Stimulated activated naive B cell treated with anti-CD40 and anti-IgM and Interleukin-4, amounts not matched to agents 10 μg/mL and 1 μg/mL and 100 μg/mL, for 72 hours (primary cell): Measurements from ENCODE around the gene SLC6A5.

Experiments used
- ATAC-seq, 2 donors: fragments of 150-1000 bp; cut with Tn5 transposase; replicated peaks; 2 replicates each; pipeline ENCODE4 v1.10.0; 2021; ENCODE audit warnings: moderate library complexity in 1 of 2
- DNase-seq: peaks from one replicate; pipeline ENCODE4 v3.0.0; 2021
- H3K27ac Mint-ChIP-seq: one replicate; pipeline ENCODE4 v1.8.0; 2022; ENCODE audit warnings: mild to moderate bottlenecking, mixed read lengths
- H3K27me3 Mint-ChIP-seq, 2 donors: one replicate each; pipeline ENCODE4 v1.8.0; 2022; ENCODE audit warnings: mixed read lengths in 2 of 2
- H3K36me3 Mint-ChIP-seq, 2 donors: one replicate each; pipeline ENCODE4 v1.8.0; 2022; ENCODE audit warnings: mixed read lengths in 2 of 2, mild to moderate bottlenecking in 1 of 2
- H3K4me1 Mint-ChIP-seq, 2 donors: one replicate each; pipeline ENCODE4 v1.8.0; 2022; ENCODE audit warnings: mixed read lengths in 2 of 2, mild to moderate bottlenecking in 1 of 2
- H3K4me3 Mint-ChIP-seq, 2 donors: one replicate each; pipeline ENCODE4 v1.8.0; 2022; ENCODE audit warnings: mild to moderate bottlenecking in 2 of 2, mixed read lengths in 2 of 2, moderate library complexity in 1 of 2
- H3K9me3 Mint-ChIP-seq, 2 donors: one replicate each; pipeline ENCODE4 v1.8.0; 2022; ENCODE audit warnings: mixed read lengths in 2 of 2, mild to moderate bottlenecking in 1 of 2

The SLC6A5 gene

DNA sequence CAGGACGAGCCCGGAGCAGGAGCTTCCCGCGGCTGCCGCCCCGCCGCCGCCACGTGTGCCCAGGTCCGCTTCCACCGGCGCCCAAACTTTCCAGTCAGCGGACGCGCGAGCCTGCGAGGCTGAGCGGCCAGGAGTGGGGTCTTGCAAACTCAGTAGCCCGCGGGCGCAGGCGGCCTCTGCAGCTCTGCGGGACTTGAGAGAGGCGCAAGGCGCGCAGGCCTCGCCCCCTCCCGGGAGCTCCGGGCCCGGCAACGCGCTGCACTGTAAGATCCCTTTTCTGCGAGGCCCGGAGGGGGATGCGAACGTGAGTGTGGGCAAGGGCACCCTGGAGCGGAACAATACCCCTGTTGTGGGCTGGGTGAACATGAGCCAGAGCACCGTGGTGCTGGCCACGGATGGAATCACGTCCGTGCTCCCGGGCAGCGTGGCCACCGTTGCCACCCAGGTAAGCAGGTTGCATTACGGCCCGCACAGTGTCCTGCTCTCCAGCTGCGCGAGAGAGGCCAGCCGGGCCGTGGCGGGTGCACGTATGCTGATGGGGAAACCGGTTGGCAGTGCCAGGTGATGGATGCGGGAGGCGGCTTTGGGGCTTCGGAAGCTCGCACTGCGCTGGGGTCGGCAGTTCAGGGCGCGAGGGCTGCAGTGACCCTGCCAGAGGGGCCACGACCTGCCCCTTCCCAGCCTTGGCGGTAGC lies 2.0 kb downstream of the SLC6A5 start:
- ATAC-seq (no peak), DNase-seq (no peak)
- peaks cover 79 to 92% of the 10 kb centered on the region in 2 donors for H3K27me3 Mint-ChIP-seq
- H3K9me3 Mint-ChIP-seq = peaks cover 4 to 7% of the 10 kb centered on the region in 2 donors
- no peak overlapping the region for H3K4me3 Mint-ChIP-seq
- H3K4me1 Mint-ChIP-seq = peaks cover 4 to 8% of the 10 kb centered on the region in 2 donors
- no peak overlapping the region for H3K27ac Mint-ChIP-seq
- H3K36me3 Mint-ChIP-seq = peaks cover 3% of the 10 kb centered on the region in 2 donors

DNA sequence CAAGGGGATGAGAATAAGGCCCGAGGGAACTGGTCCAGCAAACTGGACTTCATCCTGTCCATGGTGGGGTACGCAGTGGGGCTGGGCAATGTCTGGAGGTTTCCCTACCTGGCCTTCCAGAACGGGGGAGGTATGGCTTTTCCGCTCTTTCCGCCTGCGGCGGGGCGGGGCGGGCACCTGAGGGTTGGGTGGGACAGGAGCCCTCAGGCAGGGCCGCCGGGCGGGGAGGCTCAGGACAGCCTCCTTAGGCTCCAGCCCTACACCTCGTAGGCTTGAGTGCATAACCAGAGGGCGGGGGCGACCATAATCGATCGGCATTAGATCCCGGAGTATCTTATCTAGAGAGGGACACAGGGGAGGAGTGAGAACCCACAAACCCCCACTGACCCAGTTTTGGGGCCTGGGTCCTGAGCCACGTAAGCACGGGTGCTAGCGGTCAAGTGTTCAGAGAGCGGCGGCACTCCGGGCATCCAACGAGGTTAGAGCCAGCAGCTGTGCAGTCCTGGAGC lies 4.9 kb downstream of the SLC6A5 start:
- Mint-ChIP-seq H3K36me3 (no peaks in the 10 kb centered on the region), H3K4me1 (no peaks in the 10 kb centered on the region), H3K27ac (no peak overlapping the region), H3K9me3 (peaks cover 2 to 7% of the 10 kb centered on the region in 2 donors), H3K27me3 (peaks cover 66 to 90% of the 10 kb centered on the region in 2 donors), H3K4me3 (no peak overlapping the region)
- no peak for ATAC-seq
- DNase-seq = no peak

DNA sequence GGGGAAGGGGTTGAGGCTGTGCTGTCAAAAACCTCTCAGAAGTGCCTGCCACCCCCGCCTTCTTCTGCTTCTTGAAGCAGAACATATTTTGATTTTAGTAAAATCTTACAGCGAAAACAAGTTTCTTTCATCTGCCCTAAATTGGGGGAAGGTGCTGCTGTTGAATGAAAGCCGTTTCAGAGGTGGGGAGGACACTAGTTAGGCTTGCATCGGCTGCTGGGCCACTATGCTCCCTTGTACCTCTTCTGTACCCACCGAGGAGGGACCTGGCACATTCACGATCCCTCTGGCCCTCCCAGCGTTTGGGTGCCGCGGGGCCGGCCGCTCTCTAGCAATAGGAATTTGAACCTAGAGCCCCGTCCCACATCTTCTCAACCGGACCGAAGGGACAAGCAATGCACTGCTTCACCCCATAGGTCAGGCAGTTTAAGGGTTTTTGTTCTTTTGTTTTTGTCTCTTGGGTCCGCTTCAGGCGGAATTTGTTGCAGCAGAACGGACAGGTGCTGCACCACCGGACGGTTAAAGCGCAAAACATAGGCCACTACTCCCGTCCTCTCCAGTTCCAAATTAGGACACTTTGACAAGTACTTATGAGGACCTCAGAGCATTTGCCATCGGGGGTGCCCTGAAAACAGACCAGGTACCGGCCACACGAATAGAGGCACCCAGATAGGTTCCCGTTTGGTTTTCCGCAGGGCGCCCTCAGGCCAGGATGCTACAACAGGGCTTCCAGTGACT lies 5.6 kb downstream of the SLC6A5 start:
- no peaks in the 10 kb centered on the region for H3K36me3 Mint-ChIP-seq
- peaks cover 65 to 90% of the 10 kb centered on the region in 2 donors for H3K27me3 Mint-ChIP-seq
- H3K27ac Mint-ChIP-seq = no peak overlapping the region
- H3K9me3 Mint-ChIP-seq = peaks cover 1 to 3% of the 10 kb centered on the region in 2 donors
- no peak for DNase-seq
- H3K4me1 Mint-ChIP-seq = peaks cover 1 to 3% of the 10 kb centered on the region in 2 donors
- no peak overlapping the region for H3K4me3 Mint-ChIP-seq
- no peak for ATAC-seq

DNA sequence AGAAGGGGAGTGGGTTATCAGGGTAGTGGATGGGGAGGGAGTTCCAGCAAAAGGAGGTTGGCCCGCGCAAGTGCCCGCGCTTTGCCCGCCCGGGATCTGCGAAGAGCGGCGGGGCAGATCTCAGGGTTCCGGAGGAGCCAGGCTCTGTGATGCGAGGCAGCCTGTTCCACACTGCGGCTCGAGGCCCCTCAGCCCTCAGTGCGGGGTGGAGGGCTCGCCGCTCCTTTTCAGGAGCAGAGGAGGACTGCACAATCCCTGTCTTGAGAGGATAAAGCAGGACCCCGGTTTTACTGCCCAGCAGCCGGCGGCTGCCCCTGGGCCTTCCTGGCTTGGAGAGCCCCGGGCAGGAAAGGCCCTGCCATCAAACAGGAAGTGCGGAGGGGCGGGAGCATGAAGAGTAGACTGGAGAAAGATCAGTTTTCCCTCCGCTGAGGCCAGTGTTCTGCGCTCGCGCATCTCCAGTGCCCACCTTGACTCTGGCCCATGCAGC lies 6.2 kb downstream of the SLC6A5 start:
- Mint-ChIP-seq H3K36me3 (no peaks in the 10 kb centered on the region), H3K27me3 (peaks cover 63 to 90% of the 10 kb centered on the region in 2 donors), H3K27ac (no peak overlapping the region), H3K4me1 (peaks cover 6 to 8% of the 10 kb centered on the region in 2 donors), H3K4me3 (no peak overlapping the region), H3K9me3 (peaks cover 0 to 1% of the 10 kb centered on the region in 2 donors)
- ATAC-seq = no peak
- no peak for DNase-seq

GRCh38 chr11:20608934-20609333 lies 9.5 kb downstream of the SLC6A5 start:
- H3K9me3 Mint-ChIP-seq = no peaks in the 10 kb centered on the region
- H3K27ac Mint-ChIP-seq = no peak overlapping the region
- no peak overlapping the region for H3K4me3 Mint-ChIP-seq
- H3K27me3 Mint-ChIP-seq = peaks cover 57 to 85% of the 10 kb centered on the region in 2 donors
- H3K4me1 Mint-ChIP-seq = peaks cover 6 to 8% of the 10 kb centered on the region in 2 donors
- H3K36me3 Mint-ChIP-seq = no peaks in the 10 kb centered on the region
- DNase-seq (no peak), ATAC-seq (no peak)

- Mint-ChIP-seq H3K27ac (no peak overlapping the region), H3K4me3 (peak overlapping the region; percentile 65 to 75), H3K36me3 (no peaks in the 10 kb centered on the region), H3K4me1 (peaks cover 6 to 8% of the 10 kb centered on the region in 2 donors), H3K27me3 (peaks cover 58 to 81% of the 10 kb centered on the region in 2 donors), H3K9me3 (no peaks in the 10 kb centered on the region)
- peak; percentile 75 to 82 for ATAC-seq
- DNase-seq = peak; percentile 44
Observed at GRCh38 chr11:20609727-20610707, 10.6 kb downstream of the SLC6A5 start.

- peaks cover 6 to 8% of the 10 kb centered on the region in 2 donors for H3K4me1 Mint-ChIP-seq
- DNase-seq = no peak
- no peaks in the 10 kb centered on the region for H3K36me3 Mint-ChIP-seq
- ATAC-seq = no peak
- H3K27me3 Mint-ChIP-seq = peaks cover 54 to 81% of the 10 kb centered on the region in 2 donors
- no peak overlapping the region for H3K4me3 Mint-ChIP-seq
- H3K27ac Mint-ChIP-seq = no peak overlapping the region
- no peaks in the 10 kb centered on the region for H3K9me3 Mint-ChIP-seq
Observed at GRCh38 chr11:20610825-20611224, 11.4 kb downstream of the SLC6A5 start.

DNA sequence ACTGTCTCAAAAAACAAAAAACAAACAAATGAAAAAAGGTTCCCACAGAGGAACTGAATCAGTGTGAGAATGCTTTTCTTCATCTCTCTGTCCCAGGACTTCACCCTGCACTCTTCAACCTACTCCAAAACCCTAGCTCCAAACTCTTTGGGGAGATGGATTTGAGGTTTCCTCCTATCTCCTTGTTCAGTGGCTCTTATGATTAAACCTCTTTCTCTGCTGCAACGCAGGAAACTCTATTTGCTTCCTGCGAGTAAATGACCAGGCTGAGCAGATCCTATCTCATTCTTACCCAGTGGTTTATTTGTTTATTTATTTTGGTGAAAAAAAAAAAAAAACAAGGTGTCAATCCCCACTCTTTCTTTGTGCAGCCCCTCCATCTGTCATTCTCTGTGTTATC lies 12.0 kb downstream of the SLC6A5 start:
- H3K4me3 Mint-ChIP-seq = no peak overlapping the region
- ATAC-seq (no peak), DNase-seq (no peak)
- H3K27me3 Mint-ChIP-seq = peaks cover 48 to 78% of the 10 kb centered on the region in 2 donors
- no peaks in the 10 kb centered on the region for H3K9me3 Mint-ChIP-seq
- H3K27ac Mint-ChIP-seq = no peak overlapping the region
- no peaks in the 10 kb centered on the region for H3K36me3 Mint-ChIP-seq
- H3K4me1 Mint-ChIP-seq = peaks cover 6 to 8% of the 10 kb centered on the region in 2 donors

DNA sequence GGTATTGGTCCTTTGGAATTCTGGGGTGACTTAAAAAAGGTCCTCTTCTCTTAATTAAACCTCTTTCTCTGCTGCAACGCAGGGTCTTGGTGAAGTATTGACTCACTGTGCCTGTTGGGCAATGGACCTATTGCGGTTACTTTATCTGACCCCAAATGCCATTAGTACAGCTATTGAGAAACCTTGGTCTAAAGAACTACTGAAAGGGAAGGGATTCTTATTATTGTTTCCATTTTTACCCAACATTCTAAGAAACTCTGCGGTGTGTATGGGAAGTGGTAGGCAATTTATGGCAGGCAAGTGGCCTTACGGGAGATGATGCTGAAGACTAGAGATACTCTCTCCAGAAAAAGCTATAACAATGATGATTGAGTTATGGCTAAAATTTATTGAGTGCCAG lies 12.5 kb downstream of the SLC6A5 start:
- ATAC-seq (no peak), DNase-seq (no peak)
- Mint-ChIP-seq H3K27ac (no peak overlapping the region), H3K9me3 (no peaks in the 10 kb centered on the region), H3K36me3 (no peaks in the 10 kb centered on the region), H3K4me1 (peaks cover 6 to 8% of the 10 kb centered on the region in 2 donors), H3K4me3 (no peak overlapping the region), H3K27me3 (peaks cover 47 to 80% of the 10 kb centered on the region in 2 donors)

- H3K36me3 Mint-ChIP-seq = no peaks in the 10 kb centered on the region
- ATAC-seq = no peak
- no peak overlapping the region for H3K4me3 Mint-ChIP-seq
- H3K27me3 Mint-ChIP-seq = peaks cover 42 to 79% of the 10 kb centered on the region in 2 donors
- H3K27ac Mint-ChIP-seq = no peak overlapping the region
- DNase-seq = no peak
- no peaks in the 10 kb centered on the region for H3K9me3 Mint-ChIP-seq
- peaks cover 6 to 8% of the 10 kb centered on the region in 2 donors for H3K4me1 Mint-ChIP-seq
Observed at GRCh38 chr11:20612416-20612815, 13.0 kb downstream of the SLC6A5 start.

DNA sequence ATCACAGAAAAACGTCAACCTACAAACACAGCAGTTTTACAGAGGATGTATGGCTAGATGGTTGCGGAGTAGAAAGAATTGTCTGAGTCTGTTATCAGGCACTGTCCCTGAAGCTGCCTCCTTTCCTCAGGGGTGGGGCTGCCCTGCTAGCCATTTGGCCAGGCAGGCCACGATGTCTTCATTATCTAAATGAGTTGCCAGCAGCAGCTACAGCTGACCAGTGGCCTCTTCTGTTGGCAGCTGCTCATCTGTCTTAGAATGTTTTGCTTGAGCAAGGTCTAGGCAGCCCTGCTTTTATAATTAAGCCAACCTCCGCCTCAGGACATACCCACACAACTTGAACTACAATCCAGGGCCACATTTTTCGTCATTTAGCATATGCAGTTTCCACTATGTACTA lies 17.5 kb downstream of the SLC6A5 start:
- H3K27ac Mint-ChIP-seq = no peak overlapping the region
- no peaks in the 10 kb centered on the region for H3K4me1 Mint-ChIP-seq
- DNase-seq = no peak
- H3K9me3 Mint-ChIP-seq = no peaks in the 10 kb centered on the region
- ATAC-seq = no peak
- no peak overlapping the region for H3K4me3 Mint-ChIP-seq
- H3K27me3 Mint-ChIP-seq = peaks cover 20 to 48% of the 10 kb centered on the region in 2 donors
- no peaks in the 10 kb centered on the region for H3K36me3 Mint-ChIP-seq

GRCh38 chr11:20617346-20618005 lies 18.1 kb downstream of the SLC6A5 start:
- Mint-ChIP-seq H3K4me1 (no peaks in the 10 kb centered on the region), H3K27ac (no peak overlapping the region), H3K9me3 (no peaks in the 10 kb centered on the region), H3K4me3 (no peak overlapping the region), H3K36me3 (no peaks in the 10 kb centered on the region), H3K27me3 (peaks cover 15 to 42% of the 10 kb centered on the region in 2 donors)
- DNase-seq (no peak), ATAC-seq (no peak)

GRCh38 chr11:20618083-20618482 lies 18.7 kb downstream of the SLC6A5 start:
- H3K9me3 Mint-ChIP-seq = no peaks in the 10 kb centered on the region
- ATAC-seq = no peak
- DNase-seq = no peak
- no peaks in the 10 kb centered on the region for H3K4me1 Mint-ChIP-seq
- H3K27me3 Mint-ChIP-seq = peaks cover 13 to 37% of the 10 kb centered on the region in 2 donors
- no peak overlapping the region for H3K4me3 Mint-ChIP-seq
- no peaks in the 10 kb centered on the region for H3K36me3 Mint-ChIP-seq
- no peak overlapping the region for H3K27ac Mint-ChIP-seq
